ENCODE data around the gene ATP6V0E2. TPM values are rescaled to one million over a fixed set of nuclear protein-coding genes. Genes with fewer than 3 reads are reported as not detected.
"Not testable (repeated sequence)": the region's sequence is repeated elsewhere in the genome, so short reads cannot be mapped to it uniquely, and the experiment has no call there.

Gene ATP6V0E2
- polyA plus RNA-seq, 3 donors from 2014 or later = 72.8 to 80.5 (median 73.9) TPM

GRCh38 chr7:149881328-149882247 lies 7.8 kb downstream of the ATP6V0E2 start:
- peaks cover 0 to 3% (median 0%) of the 10 kb centered on the region in 3 donors for H3K27me3 Mint-ChIP-seq (ENCODE audit: low read depth in 3 of 3)
- no peak overlapping the region for H3K4me3 Mint-ChIP-seq
- DNase-seq = no peak
- H3K9me3 Mint-ChIP-seq = no peaks in the 10 kb centered on the region
- peak overlapping the region in 2 of 6 donors; percentile 19 to 42 for H3K27ac Mint-ChIP-seq
- peaks cover 8 to 15% of the 10 kb centered on the region in 2 donors for H3K4me1 Mint-ChIP-seq
- H3K36me3 Mint-ChIP-seq = peaks cover 2 to 6% (median 5%) of the 10 kb centered on the region in 3 donors

GRCh38 chr7:149882248-149883047 lies 8.7 kb downstream of the ATP6V0E2 start:
- peaks cover 0 to 5% (median 5%) of the 10 kb centered on the region in 3 donors for H3K36me3 Mint-ChIP-seq
- no peaks in the 10 kb centered on the region for H3K9me3 Mint-ChIP-seq
- no peak for DNase-seq
- no peak overlapping the region for H3K27ac Mint-ChIP-seq
- H3K4me3 Mint-ChIP-seq = no peak overlapping the region
- peaks cover 0 to 3% (median 0%) of the 10 kb centered on the region in 3 donors for H3K27me3 Mint-ChIP-seq (ENCODE audit: low read depth in 3 of 3)
- peaks cover 8 to 15% of the 10 kb centered on the region in 2 donors for H3K4me1 Mint-ChIP-seq

GRCh38 chr7:149883048-149883438 lies 9.3 kb downstream of the ATP6V0E2 start:
- peaks cover 0 to 3% (median 0%) of the 10 kb centered on the region in 3 donors for H3K27me3 Mint-ChIP-seq (ENCODE audit: low read depth in 3 of 3)
- no peaks in the 10 kb centered on the region for H3K36me3 Mint-ChIP-seq
- no peaks in the 10 kb centered on the region for H3K9me3 Mint-ChIP-seq
- H3K27ac Mint-ChIP-seq = no peak overlapping the region
- H3K4me3 Mint-ChIP-seq = peak overlapping the region in 1 of 5 donors; percentile 28
- no peak for DNase-seq
- H3K4me1 Mint-ChIP-seq = peaks cover 8 to 15% of the 10 kb centered on the region in 2 donors

- peak in 2 of 3 donors; percentile 43 for DNase-seq
- H3K27me3 Mint-ChIP-seq (ENCODE audit: low read depth in 3 of 3) = peaks cover 0 to 3% (median 0%) of the 10 kb centered on the region in 3 donors
- H3K4me1 Mint-ChIP-seq = peaks cover 8 to 15% of the 10 kb centered on the region in 2 donors
- peak overlapping the region in 1 of 5 donors; percentile 28 for H3K4me3 Mint-ChIP-seq
- no peaks in the 10 kb centered on the region for H3K36me3 Mint-ChIP-seq
- H3K27ac Mint-ChIP-seq = peak overlapping the region in 1 of 6 donors; percentile 51
- H3K9me3 Mint-ChIP-seq = no peaks in the 10 kb centered on the region
Measured at GRCh38 chr7:149883452-149883861, 9.7 kb downstream of the ATP6V0E2 start.

- Mint-ChIP-seq H3K36me3 (no peaks in the 10 kb centered on the region), H3K27ac (peak overlapping the region in 1 of 6 donors; percentile 40), H3K27me3 (ENCODE audit: low read depth in 3 of 3) (peaks cover 0 to 2% (median 0%) of the 10 kb centered on the region in 3 donors), H3K4me3 (no peak overlapping the region), H3K9me3 (no peaks in the 10 kb centered on the region), H3K4me1 (peaks cover 8 to 15% of the 10 kb centered on the region in 2 donors)
- no peak for DNase-seq
Measured at GRCh38 chr7:149884016-149884415, 10.2 kb downstream of the ATP6V0E2 start.

- H3K4me3 Mint-ChIP-seq = no peak overlapping the region
- DNase-seq = no peak
- peaks cover 0 to 2% (median 0%) of the 10 kb centered on the region in 3 donors for H3K27me3 Mint-ChIP-seq (ENCODE audit: low read depth in 3 of 3)
- H3K27ac Mint-ChIP-seq = no peak overlapping the region
- no peaks in the 10 kb centered on the region for H3K36me3 Mint-ChIP-seq
- H3K4me1 Mint-ChIP-seq = peaks cover 8 to 15% of the 10 kb centered on the region in 2 donors
- no peaks in the 10 kb centered on the region for H3K9me3 Mint-ChIP-seq
Measured at GRCh38 chr7:149884541-149884940, 10.8 kb downstream of the ATP6V0E2 start.

GRCh38 chr7:149885191-149886017 lies 11.6 kb downstream of the ATP6V0E2 start:
- Mint-ChIP-seq H3K9me3 (no peaks in the 10 kb centered on the region), H3K27ac (no peak overlapping the region), H3K4me3 (no peak overlapping the region), H3K36me3 (no peaks in the 10 kb centered on the region), H3K27me3 (ENCODE audit: low read depth in 3 of 3) (peaks cover 0 to 2% (median 0%) of the 10 kb centered on the region in 3 donors), H3K4me1 (peaks cover 8 to 15% of the 10 kb centered on the region in 2 donors)
- DNase-seq = no peak

- no peaks in the 10 kb centered on the region for H3K9me3 Mint-ChIP-seq
- no peak overlapping the region for H3K4me3 Mint-ChIP-seq
- H3K27me3 Mint-ChIP-seq (ENCODE audit: low read depth in 3 of 3) = peaks cover 0 to 2% (median 0%) of the 10 kb centered on the region in 3 donors
- no peak overlapping the region for H3K27ac Mint-ChIP-seq
- no peak for DNase-seq
- H3K4me1 Mint-ChIP-seq = peaks cover 8 to 15% of the 10 kb centered on the region in 2 donors
- H3K36me3 Mint-ChIP-seq = no peaks in the 10 kb centered on the region
Measured at GRCh38 chr7:149886018-149886415, 12.2 kb downstream of the ATP6V0E2 start.

- Mint-ChIP-seq H3K27me3 (ENCODE audit: low read depth in 3 of 3) (peaks cover 0 to 2% (median 0%) of the 10 kb centered on the region in 3 donors), H3K4me1 (peaks cover 8 to 15% of the 10 kb centered on the region in 2 donors), H3K9me3 (no peaks in the 10 kb centered on the region), H3K27ac (no peak overlapping the region), H3K36me3 (no peaks in the 10 kb centered on the region), H3K4me3 (no peak overlapping the region)
- no peak for DNase-seq
Measured at GRCh38 chr7:149887311-149887710, 13.5 kb downstream of the ATP6V0E2 start.

GRCh38 chr7:149890715-149891114 lies 16.9 kb downstream of the ATP6V0E2 start:
- not testable (repeated sequence) for H3K9me3 Mint-ChIP-seq

GRCh38 chr7:149894957-149895356 lies 21.2 kb downstream of the ATP6V0E2 start:
- not testable (repeated sequence) for H3K9me3 Mint-ChIP-seq; H3K4me1 Mint-ChIP-seq; H3K4me3 Mint-ChIP-seq; H3K27me3 Mint-ChIP-seq (ENCODE audit: low read depth in 3 of 3); H3K27ac Mint-ChIP-seq; DNase-seq; H3K36me3 Mint-ChIP-seq

More at GRCh38 chr7:149890715-149891114, 16.9 kb downstream of the ATP6V0E2 start:
- not testable (repeated sequence) for H3K4me1 Mint-ChIP-seq; H3K27ac Mint-ChIP-seq; H3K4me3 Mint-ChIP-seq; H3K36me3 Mint-ChIP-seq; DNase-seq; H3K27me3 Mint-ChIP-seq (ENCODE audit: low read depth in 3 of 3)

- not testable (repeated sequence) for DNase-seq; H3K4me1 Mint-ChIP-seq; H3K27ac Mint-ChIP-seq; H3K4me3 Mint-ChIP-seq; H3K27me3 Mint-ChIP-seq (ENCODE audit: low read depth in 3 of 3); H3K9me3 Mint-ChIP-seq; H3K36me3 Mint-ChIP-seq
Measured at GRCh38 chr7:149907776-149908376, 34.1 kb downstream of the ATP6V0E2 start.

- H3K4me1 Mint-ChIP-seq; H3K27me3 Mint-ChIP-seq (ENCODE audit: low read depth in 3 of 3); H3K27ac Mint-ChIP-seq; H3K4me3 Mint-ChIP-seq; H3K9me3 Mint-ChIP-seq; H3K36me3 Mint-ChIP-seq; DNase-seq: not testable (repeated sequence)
Measured at GRCh38 chr7:149910219-149910618, 36.5 kb downstream of the ATP6V0E2 start.

Measured in immature natural killer cell (primary cell).